Lower lobe of right lung (tissue), 2 donors: Measurements from ENCODE around the gene GSDMA. TPM values are rescaled to one million over a fixed set of nuclear protein-coding genes. Genes with fewer than 3 reads are reported as not detected.

Experiments used
- ATAC-seq, 2 donors: fragments of 200-7000 bp; cut with Tn5 transposase; one replicate each; pipeline ENCODE4 v1.9.1; 2020 to 2022; ENCODE audit warnings: mild to moderate bottlenecking in 2 of 2, moderate library complexity in 2 of 2
- DNase-seq: peaks from one replicate; pipeline ENCODE4 v3.0.0-alpha.2; 2020
- H3K27ac ChIP-seq: fragments of 200-600 bp; one replicate; pipeline ENCODE4 v1.8.0; 2022
- H3K27me3 ChIP-seq: fragments of 200-600 bp; one replicate; pipeline ENCODE4 v1.8.0; 2022; ENCODE audit warnings: low read depth
- H3K36me3 ChIP-seq: fragments of 200-600 bp; one replicate; pipeline ENCODE4 v1.8.0; 2022; ENCODE audit warnings: mild to moderate bottlenecking
- H3K4me1 ChIP-seq: fragments of 200-600 bp; one replicate; pipeline ENCODE4 v1.8.0; 2022
- H3K4me3 ChIP-seq: fragments of 200-600 bp; one replicate; pipeline ENCODE4 v1.8.0; 2022; ENCODE audit warnings: mild to moderate bottlenecking
- H3K9me3 ChIP-seq: fragments of 200-600 bp; one replicate; pipeline ENCODE4 v1.8.0; 2022
- intact Hi-C: fragments of 100-400 bp; cut with DNase I; formaldehyde crosslinking; loops from one replicate; pipeline ENCODE4 v1.11.0; 2022
- total RNA-seq: library from RNA; stranded (reverse); fragmentation: NEBNext Ultra II Directional; extraction: Animal tissue kit (Norgen Biotek cat#: 25700); gene quantifications from one replicate; pipeline ENCODE4 v1.2.1, GENCODE V29; 2021
- TF ChIP-seq, protein P1 (sequence below): fragments of 200-600 bp; IDR thresholded peaks from one replicate; pipeline ENCODE4 v1.8.0; 2022; ENCODE audit warnings: antibody characterized with exemption, mild to moderate bottlenecking
- donor health status: DM: no; HTN: yes; CAD: no; lungs with severe emphysema.

The GSDMA gene
- total RNA-seq, 1 donor from 2014 or later = 0.62 TPM

DNA sequence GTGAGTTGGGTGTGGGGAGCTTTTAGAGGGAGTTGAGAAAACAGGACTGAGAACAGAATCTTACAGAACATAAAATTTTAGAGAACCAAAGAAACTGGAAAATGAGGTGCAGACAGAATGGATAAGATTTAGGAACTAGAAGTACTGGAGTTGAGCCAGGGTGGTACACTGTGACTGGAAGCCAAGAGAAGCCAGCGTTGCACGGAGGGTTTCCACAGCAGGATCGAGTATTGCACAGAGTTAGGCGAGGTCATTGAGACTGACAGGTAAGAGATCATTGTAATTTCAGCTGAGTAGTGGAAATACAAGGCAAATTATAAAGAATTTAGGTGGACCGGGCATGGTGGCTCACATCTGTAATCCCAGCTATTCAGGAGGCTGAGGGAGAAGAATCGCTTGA lies 6.6 kb downstream of the GSDMA start:
- TF ChIP-seq, protein P1, sequence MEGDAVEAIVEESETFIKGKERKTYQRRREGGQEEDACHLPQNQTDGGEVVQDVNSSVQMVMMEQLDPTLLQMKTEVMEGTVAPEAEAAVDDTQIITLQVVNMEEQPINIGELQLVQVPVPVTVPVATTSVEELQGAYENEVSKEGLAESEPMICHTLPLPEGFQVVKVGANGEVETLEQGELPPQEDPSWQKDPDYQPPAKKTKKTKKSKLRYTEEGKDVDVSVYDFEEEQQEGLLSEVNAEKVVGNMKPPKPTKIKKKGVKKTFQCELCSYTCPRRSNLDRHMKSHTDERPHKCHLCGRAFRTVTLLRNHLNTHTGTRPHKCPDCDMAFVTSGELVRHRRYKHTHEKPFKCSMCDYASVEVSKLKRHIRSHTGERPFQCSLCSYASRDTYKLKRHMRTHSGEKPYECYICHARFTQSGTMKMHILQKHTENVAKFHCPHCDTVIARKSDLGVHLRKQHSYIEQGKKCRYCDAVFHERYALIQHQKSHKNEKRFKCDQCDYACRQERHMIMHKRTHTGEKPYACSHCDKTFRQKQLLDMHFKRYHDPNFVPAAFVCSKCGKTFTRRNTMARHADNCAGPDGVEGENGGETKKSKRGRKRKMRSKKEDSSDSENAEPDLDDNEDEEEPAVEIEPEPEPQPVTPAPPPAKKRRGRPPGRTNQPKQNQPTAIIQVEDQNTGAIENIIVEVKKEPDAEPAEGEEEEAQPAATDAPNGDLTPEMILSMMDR = no peak
- Histone ChIP-seq H3K27me3 (no peaks in the 10 kb centered on the region), H3K4me3 (no peak overlapping the region), H3K9me3 (no peaks in the 10 kb centered on the region), H3K4me1 (no peaks in the 10 kb centered on the region), H3K36me3 (no peaks in the 10 kb centered on the region), H3K27ac (no peak overlapping the region)
- intact Hi-C loops = no loop called here
- ATAC-seq (no peak), DNase-seq (no peak)

- no peak overlapping the region for H3K4me3 ChIP-seq
- intact Hi-C loops = no loop called here
- ATAC-seq (no peak), DNase-seq (no peak)
- no peaks in the 10 kb centered on the region for H3K27me3 ChIP-seq
- H3K36me3 ChIP-seq = no peaks in the 10 kb centered on the region
- no peaks in the 10 kb centered on the region for H3K4me1 ChIP-seq
- H3K27ac ChIP-seq = no peak overlapping the region
- no peaks in the 10 kb centered on the region for H3K9me3 ChIP-seq
- TF ChIP-seq, protein P1 = no peak
Measured at GRCh38 chr17:39970157-39970692, 7.4 kb downstream of the GSDMA start.

- TF ChIP-seq, protein P1 = no peak
- DNase-seq (no peak), ATAC-seq (no peak)
- H3K27ac ChIP-seq = no peak overlapping the region
- H3K4me1 ChIP-seq = no peaks in the 10 kb centered on the region
- intact Hi-C loops = no loop called here
- H3K4me3 ChIP-seq = no peak overlapping the region
- no peaks in the 10 kb centered on the region for H3K27me3 ChIP-seq
- no peaks in the 10 kb centered on the region for H3K9me3 ChIP-seq
- H3K36me3 ChIP-seq = no peaks in the 10 kb centered on the region
Measured at GRCh38 chr17:39971076-39971603, 8.3 kb downstream of the GSDMA start.

GRCh38 chr17:39972271-39972670 lies 9.5 kb downstream of the GSDMA start:
- intact Hi-C loops = no loop called here
- Histone ChIP-seq H3K4me3 (no peak overlapping the region), H3K9me3 (no peaks in the 10 kb centered on the region), H3K4me1 (no peaks in the 10 kb centered on the region), H3K36me3 (no peaks in the 10 kb centered on the region), H3K27ac (no peak overlapping the region), H3K27me3 (no peaks in the 10 kb centered on the region)
- peak in 1 of 2 donors; percentile 52 for ATAC-seq
- no peak for DNase-seq
- TF ChIP-seq, protein P1 = no peak

GRCh38 chr17:39973496-39973895 lies 10.7 kb downstream of the GSDMA start:
- intact Hi-C loops = no loop called here
- H3K4me1 ChIP-seq = no peaks in the 10 kb centered on the region
- DNase-seq = no peak
- no peaks in the 10 kb centered on the region for H3K9me3 ChIP-seq
- no peak for ATAC-seq
- H3K27me3 ChIP-seq = no peaks in the 10 kb centered on the region
- H3K27ac ChIP-seq = no peak overlapping the region
- TF ChIP-seq, protein P1 = no peak
- H3K36me3 ChIP-seq = no peaks in the 10 kb centered on the region
- H3K4me3 ChIP-seq = no peak overlapping the region
